GM06990 (cell line): ENCODE data around the gene AWAT1.

Experiments
- DNase-seq: peaks from one replicate; pipeline ENCODE4 v3.0.0-alpha.2; 2011; ENCODE audit not compliant: insufficient read length; ENCODE audit errors: extremely low read depth
- H3K27me3 ChIP-seq: replicated peaks from 2 replicates; pipeline ENCODE4 v1.6.0; 2011; ENCODE audit warnings: low read length; ENCODE audit not compliant: control insufficient read depth, insufficient read depth
- H3K36me3 ChIP-seq: 2 replicates; pipeline ENCODE4 v1.5.1; 2011; ENCODE audit warnings: low read length; ENCODE audit not compliant: control insufficient read depth, insufficient read depth
- H3K4me3 ChIP-seq: replicated peaks from 2 replicates; pipeline ENCODE4 v1.5.1; 2011; ENCODE audit warnings: low read depth, mild to moderate bottlenecking, control low read depth, low read length
- TF ChIP-seq, protein P1 (sequence below): IDR thresholded peaks from 2 replicates; pipeline ENCODE4 v1.5.1; 2011; ENCODE audit warnings: low read length, control low read depth, mild to moderate bottlenecking, inconsistent platforms; ENCODE audit not compliant: insufficient read depth, poor library complexity, severe bottlenecking

The AWAT1 gene

GRCh38 chrX:70244881-70245280, 10.4 kb downstream of the AWAT1 start:
- no peak overlapping the region for H3K4me3 ChIP-seq
- TF ChIP-seq, protein P1, sequence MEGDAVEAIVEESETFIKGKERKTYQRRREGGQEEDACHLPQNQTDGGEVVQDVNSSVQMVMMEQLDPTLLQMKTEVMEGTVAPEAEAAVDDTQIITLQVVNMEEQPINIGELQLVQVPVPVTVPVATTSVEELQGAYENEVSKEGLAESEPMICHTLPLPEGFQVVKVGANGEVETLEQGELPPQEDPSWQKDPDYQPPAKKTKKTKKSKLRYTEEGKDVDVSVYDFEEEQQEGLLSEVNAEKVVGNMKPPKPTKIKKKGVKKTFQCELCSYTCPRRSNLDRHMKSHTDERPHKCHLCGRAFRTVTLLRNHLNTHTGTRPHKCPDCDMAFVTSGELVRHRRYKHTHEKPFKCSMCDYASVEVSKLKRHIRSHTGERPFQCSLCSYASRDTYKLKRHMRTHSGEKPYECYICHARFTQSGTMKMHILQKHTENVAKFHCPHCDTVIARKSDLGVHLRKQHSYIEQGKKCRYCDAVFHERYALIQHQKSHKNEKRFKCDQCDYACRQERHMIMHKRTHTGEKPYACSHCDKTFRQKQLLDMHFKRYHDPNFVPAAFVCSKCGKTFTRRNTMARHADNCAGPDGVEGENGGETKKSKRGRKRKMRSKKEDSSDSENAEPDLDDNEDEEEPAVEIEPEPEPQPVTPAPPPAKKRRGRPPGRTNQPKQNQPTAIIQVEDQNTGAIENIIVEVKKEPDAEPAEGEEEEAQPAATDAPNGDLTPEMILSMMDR = no peak
- no peaks in the 10 kb centered on the region for H3K27me3 ChIP-seq
- DNase-seq = no peak
- H3K36me3 ChIP-seq = no peaks in the 10 kb centered on the region

DNA sequence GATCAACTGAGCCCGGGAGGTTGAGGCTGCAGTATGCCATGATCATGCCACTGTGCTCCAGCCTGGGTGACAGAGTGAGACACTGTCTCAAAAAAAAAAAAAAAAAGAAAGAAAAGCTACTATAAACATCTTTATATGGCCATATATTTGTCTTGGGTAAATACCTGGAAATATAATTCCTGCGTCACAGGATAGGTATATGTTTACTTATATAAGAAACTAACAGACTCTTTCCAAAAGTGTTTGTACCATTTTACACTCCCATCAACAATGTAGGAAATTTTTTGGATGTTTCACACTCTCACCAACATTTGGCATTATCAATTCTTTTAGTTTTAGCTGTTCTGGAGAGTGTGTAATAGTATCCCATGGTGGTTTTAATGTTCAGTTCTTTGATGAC, 12.8 kb downstream of the AWAT1 start:
- TF ChIP-seq, protein P1 = no peak
- Histone ChIP-seq H3K27me3 (no peaks in the 10 kb centered on the region), H3K4me3 (no peak overlapping the region), H3K36me3 (no peaks in the 10 kb centered on the region)
- no peak for DNase-seq

DNA sequence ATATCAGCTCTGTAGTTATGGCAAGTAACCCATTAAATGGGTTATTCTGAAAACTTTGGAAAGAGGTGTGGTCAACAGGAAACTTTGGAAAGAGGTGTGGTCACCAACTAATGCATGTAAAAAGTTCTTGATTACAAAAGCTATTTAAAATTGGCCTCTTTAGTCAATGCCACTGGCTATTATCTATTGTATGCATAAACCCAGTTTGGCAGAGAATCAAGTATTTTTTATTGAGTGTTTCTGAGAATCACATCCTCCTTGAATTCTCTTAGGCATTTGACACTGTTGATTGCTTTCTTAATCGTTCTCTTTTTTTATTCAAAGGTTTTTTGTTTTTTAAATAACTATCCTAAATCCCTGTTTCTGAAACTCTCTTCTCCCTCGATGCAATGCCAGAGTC, 18.0 kb downstream of the AWAT1 start:
- TF ChIP-seq, protein P1 = no peak
- DNase-seq = no peak
- Histone ChIP-seq H3K36me3 (no peaks in the 10 kb centered on the region), H3K27me3 (no peaks in the 10 kb centered on the region), H3K4me3 (no peak overlapping the region)

GRCh38 chrX:70253377-70254062, 19.1 kb downstream of the AWAT1 start:
- no peaks in the 10 kb centered on the region for H3K36me3 ChIP-seq
- no peak for DNase-seq
- no peaks in the 10 kb centered on the region for H3K27me3 ChIP-seq
- TF ChIP-seq, protein P1 = no peak
- no peak overlapping the region for H3K4me3 ChIP-seq

DNA sequence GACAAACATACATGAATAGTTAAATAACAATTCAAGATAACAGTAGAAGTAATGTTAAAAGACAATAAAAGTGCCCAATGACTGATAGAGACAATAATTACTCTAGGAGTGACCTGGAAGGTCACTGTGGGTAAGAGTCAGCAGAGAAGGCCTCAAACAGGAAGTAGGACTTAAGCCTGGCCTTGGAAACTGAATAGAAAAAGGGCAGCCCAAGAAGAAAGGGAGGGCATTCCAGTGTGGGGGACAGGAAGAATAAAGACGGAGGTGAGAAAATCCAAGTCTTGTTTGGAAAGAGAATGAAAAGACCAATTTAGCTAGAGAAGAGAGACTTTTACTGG, 19.6 kb downstream of the AWAT1 start:
- H3K36me3 ChIP-seq = no peaks in the 10 kb centered on the region
- TF ChIP-seq, protein P1 = no peak
- no peak for DNase-seq
- no peak overlapping the region for H3K4me3 ChIP-seq
- no peaks in the 10 kb centered on the region for H3K27me3 ChIP-seq

DNA sequence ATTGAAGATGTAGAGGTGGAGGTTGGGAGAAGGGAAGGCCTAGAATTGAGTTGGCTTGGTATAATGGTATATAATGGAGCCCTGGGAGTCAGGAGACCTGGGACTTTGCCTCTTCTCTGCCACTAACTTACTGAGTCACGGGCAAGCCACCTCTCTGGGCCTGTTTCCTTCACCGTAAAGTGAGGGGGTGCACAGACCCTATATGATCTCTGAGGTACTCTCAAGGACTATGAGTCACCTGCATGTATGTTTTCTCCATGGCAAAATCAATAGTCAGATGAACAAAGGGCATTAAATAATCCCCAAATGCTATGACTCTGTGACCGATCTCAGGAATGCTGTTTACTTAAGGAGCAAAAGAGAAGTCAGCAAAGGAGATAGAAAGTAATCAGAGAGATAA, 20.5 kb downstream of the AWAT1 start:
- Histone ChIP-seq H3K27me3 (no peaks in the 10 kb centered on the region), H3K36me3 (no peaks in the 10 kb centered on the region), H3K4me3 (no peak overlapping the region)
- DNase-seq = no peak
- TF ChIP-seq, protein P1 = no peak
